HUDEP-2 (cell line): ENCODE data around the gene NFIX.
A peak's percentile ranks its signal among the peaks of the same experiment; 100 is the strongest.
"Not testable (repeated sequence)": the region's sequence is repeated elsewhere in the genome, so short reads cannot be mapped to it uniquely, and the experiment has no call there.

Experiments
- DNase-seq, 76 experiments: peaks; one replicate each; lab custom pipeline; 2025; ENCODE audit not compliant: unreplicated experiment in 76 of 76; lab: John Stamatoyannopoulos, UW

Gene NFIX

GRCh38 chr19:12956446-12957388, 38.6 kb upstream of the NFIX start, which contains the start of gene GADD45GIP1:
GADD45GIP1 (minus strand) TSS chr19:12957223; CDS start chr19:12957212, 11 bp downstream.
- peak in 69 of 76 experiments; percentile 47 to 91 (median 78) for DNase-seq

DNA sequence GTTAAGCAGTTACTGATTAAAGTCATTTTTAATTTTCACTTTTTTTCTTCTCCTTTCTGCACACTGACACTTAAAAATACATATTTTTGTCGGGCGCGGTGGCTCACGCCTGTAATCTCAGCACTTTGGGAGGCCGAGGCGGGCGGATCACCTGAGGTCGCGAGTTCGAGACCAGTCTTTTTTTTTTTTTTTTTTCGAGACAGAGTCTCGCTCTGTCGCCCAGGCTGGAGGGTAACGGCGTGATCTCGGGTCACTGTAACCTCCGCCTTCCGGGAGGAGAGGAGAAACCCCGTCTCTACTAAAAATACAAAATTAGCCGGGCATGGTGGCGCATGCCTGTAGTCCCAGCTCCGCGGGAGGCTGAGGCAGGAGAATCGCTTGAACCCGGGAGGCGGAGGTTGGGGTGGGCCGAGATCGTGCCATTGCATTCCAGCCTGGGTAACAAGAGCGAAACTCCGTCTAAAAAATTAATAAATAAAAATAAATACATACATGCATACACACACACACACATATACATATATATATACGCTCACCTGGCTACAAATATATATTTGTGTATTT, 37.8 kb upstream of the NFIX start:
- DNase-seq: not testable (repeated sequence)

GRCh38 chr19:12959481-12959880, 35.8 kb upstream of the NFIX start:
- DNase-seq: no peak

- DNase-seq: peak in 73 of 76 experiments; percentile 50 to 96 (median 84)
These were observed 30.1 kb upstream of the NFIX start for GRCh38 chr19:12965017-12965811.

GRCh38 chr19:12965812-12966135, 29.5 kb upstream of the NFIX start:
- DNase-seq: no peak

- DNase-seq: no peak
These were observed 27.4 kb upstream of the NFIX start for GRCh38 chr19:12967907-12968306.

- DNase-seq: peak in 64 of 76 experiments; percentile 27 to 84 (median 62)
These were observed 25.8 kb upstream of the NFIX start, which contains the start of gene DAND5 for GRCh38 chr19:12969292-12969988. DAND5 (plus strand) TSS chr19:12969576; CDS start chr19:12969661, 85 bp downstream.

DNA sequence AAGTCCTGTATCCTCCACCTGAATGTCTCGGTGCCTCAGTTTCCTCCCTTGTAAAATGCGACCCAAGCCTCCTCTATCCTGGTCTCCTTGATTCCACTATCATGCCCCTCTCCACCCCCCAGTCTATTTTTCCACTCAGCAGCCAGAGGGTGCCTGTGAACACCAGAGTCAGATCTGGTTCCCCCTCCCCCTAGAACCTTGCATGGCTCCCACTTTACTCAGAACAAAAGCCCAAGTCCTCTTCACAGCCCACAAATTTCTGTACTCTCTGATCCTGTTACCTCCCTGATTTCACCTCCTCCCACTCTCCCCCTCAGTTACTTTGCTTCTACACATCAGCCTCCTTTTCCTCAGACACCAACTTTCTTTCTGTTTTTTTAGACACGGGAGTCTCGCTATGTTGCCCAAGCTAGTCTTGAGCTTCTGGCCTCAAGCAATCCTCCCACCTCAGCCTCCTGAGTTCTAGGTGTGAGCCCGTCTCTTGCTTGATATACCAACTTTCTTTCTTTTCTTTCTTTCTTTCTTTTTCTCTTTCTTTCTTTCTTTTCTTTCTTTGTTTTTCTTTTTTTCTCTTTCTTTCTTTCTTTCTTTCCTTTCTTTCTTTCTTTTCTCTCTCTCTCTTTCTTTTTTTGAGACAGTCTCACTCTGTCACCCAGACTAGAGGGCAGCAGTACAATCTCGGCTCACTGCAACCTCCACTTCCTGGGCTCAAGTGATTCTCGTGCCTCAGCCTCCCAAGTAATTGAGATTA, 25.0 kb upstream of the NFIX start:
- no peak for DNase-seq

GRCh38 chr19:12973236-12973635, 22.0 kb upstream of the NFIX start:
- DNase-seq: no peak

DNA sequence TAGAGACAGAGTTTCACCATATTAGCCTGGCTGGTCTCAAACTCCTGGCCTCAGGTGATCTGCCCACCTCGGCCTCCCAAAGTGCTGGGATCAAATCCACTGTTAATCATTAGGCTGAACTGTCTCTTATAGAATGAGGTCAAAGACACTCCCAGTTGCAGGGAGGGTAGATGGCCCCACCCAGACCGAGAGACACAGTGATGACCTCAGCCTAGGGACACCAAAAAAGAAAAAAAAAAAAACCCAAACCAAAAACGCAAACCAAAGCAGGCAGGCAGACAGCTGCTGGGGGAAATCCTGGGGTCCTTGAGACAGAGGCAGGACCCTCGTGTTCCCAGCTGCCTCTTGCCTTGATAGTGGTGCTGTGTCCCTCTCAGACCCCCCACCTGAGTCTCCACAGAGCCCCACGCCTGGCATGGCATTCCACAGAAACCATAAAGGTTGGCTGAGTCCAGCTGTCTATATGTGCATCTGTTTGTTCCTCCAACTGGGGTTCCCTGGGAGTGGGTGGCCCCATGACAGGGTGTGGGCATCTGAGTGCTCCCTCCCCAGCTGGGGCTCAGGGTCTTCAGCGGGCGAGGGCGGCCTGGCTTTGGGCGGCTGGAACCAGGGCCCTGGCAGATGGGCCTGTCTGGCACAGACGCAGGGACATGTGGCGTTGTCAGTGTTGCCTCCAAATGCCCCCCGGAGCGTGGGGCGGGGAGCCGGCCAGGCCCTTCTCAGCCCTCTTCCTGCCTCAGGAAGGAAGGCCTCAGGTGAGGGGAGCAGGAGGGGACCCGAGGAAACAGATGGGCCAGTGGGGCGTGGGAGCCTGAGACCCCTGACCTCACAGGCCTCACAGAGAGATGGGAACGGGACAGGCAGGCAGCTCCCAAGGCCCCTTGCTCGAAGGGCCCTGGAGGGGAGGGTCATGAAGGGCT, 20.7 kb upstream of the NFIX start:
- peak in 57 of 76 experiments; percentile 20 to 74 (median 54) for DNase-seq

- no peak for DNase-seq
These were observed 20.0 kb upstream of the NFIX start for GRCh38 chr19:12975221-12975741.

- not testable (repeated sequence) for DNase-seq
These were observed 19.2 kb upstream of the NFIX start for GRCh38 chr19:12976109-12976508.

DNA sequence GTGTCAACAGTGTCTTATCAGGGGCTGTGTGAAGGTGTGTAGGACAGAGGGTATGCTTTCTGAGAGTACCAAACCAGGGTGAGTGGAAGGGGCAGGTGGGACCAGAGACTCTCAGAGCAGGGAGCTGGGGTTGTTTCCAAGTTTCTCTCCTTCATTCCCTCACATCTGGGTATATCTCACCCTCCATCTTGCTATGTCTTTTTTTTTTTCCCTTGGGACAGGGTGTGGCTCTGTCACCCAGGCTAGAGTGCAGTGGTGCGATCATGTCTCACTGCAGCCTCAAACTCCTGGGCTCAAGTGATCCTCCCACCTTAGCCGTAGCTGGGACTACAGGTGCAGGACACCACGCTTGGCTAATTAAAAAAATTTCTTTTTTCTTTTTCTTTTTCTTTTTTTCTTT, 15.3 kb upstream of the NFIX start:
- DNase-seq: no peak

GRCh38 chr19:12982648-12983047, 12.6 kb upstream of the NFIX start:
- no peak for DNase-seq

DNA sequence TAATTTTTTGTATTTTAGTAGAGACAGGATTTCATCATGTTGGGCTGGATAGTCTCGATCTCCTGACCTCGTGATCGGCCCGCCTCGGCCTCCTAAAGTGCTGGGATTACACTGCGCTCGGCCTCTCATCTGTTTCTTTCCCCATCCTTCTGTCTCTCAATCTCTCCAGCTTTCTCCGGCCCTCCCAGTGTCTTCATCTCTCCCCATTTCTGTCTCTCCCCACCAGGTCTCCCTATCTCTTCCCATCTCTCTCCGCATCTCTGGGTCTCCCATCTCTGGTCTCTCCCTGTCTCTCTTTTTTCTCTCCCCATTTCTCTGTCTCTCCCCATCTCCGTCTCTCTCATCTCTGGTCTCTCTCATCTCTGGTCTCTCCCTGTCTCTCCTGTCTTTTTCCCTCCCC, 12.2 kb upstream of the NFIX start:
- DNase-seq: no peak

DNA sequence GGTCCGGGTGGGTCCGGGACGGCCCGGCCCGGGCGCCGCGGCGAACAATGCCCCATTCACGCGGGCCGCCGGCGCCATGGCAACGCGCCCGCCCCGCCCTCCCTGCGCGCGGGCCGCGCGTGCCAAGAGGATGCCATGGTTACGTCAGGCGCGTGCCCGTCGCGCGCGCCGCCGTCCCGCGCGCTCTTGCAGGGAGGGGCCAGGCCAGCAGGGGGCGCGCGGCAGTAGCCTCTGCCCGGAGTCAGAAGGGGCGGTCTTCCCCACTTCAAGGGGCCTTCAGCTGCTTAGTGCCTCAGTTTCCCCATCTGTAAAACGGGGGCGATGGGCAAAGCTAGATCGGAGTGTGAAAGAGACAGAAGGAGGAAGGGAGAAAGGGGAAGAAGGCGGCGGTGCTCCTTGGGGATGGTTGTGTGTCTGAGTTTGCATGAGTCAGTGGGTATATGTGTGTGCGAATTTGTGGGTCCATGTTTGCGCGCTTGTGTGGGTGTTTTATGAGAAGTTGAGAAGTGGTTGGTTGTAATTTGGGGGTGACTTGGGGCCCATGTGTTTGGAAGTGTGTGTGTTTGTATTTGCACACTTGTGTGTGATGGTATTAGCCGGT, 11.6 kb upstream of the NFIX start:
- peak in 70 of 76 experiments; percentile 38 to 91 (median 76) for DNase-seq

DNA sequence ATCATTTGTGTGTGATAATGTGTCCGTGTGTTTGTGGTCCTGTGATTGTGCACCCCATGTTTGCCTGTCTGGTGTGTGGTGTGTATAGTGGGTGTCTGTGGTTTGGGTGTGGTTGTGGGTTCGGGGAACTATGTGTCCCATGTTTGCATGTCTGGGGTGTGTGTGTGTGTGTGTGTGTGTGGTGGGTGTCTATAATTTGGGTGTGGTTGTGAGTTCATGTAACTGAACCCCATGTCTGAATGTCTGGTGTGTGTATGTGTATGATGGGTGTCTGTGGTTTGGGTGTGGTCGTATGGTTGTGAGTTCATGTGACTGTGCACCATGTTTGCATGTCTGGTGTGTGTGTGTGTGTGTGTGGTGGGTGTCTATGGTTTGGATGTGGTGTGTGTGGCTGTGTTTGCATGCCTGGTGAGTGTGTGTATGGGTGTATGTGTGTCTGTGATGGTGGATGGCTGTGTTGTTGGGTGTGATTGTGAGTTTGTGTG, 11.1 kb upstream of the NFIX start:
- peak in 1 of 76 experiments; percentile 23 for DNase-seq

- DNase-seq: no peak
These were observed 10.6 kb upstream of the NFIX start for GRCh38 chr19:12984683-12985048.
